NCI-H748 (cell line): ENCODE measurements around the gene EP400.
A peak's percentile ranks its signal among the peaks of the same experiment; 100 is the strongest.
"Not testable (repeated sequence)": the region's sequence is repeated elsewhere in the genome, so short reads cannot be mapped to it uniquely, and the experiment has no call there.

Source experiments
- DNase-seq: peaks from one replicate; lab custom pipeline; 2025; ENCODE audit not compliant: unreplicated experiment; lab: John Stamatoyannopoulos, UW

EP400 gene

GRCh38 chr12:132080515-132080914 lies 130.8 kb downstream of the EP400 start:
- DNase-seq: not testable (repeated sequence)

- no peak for DNase-seq
These were observed 131.7 kb downstream of the EP400 start for GRCh38 chr12:132081423-132081822.

- no peak for DNase-seq
These were observed 133.8 kb downstream of the EP400 start for GRCh38 chr12:132083614-132083940.

GRCh38 chr12:132083941-132084620 lies 134.3 kb downstream of the EP400 start:
- peak; percentile 96 for DNase-seq

GRCh38 chr12:132084621-132085290 lies 135.0 kb downstream of the EP400 start:
- peak; percentile 70 for DNase-seq

- no peak for DNase-seq
These were observed 135.5 kb downstream of the EP400 start for GRCh38 chr12:132085291-132085635.

GRCh38 chr12:132089407-132089910 lies 139.7 kb downstream of the EP400 start:
- DNase-seq: no peak

- no peak for DNase-seq
These were observed 144.6 kb downstream of the EP400 start for GRCh38 chr12:132094269-132094891.

GRCh38 chr12:132095520-132096409 lies 146.0 kb downstream of the EP400 start:
- DNase-seq: no peak

GRCh38 chr12:132099739-132100138 lies 150.0 kb downstream of the EP400 start:
- no peak for DNase-seq

- DNase-seq: no peak
These were observed 150.7 kb downstream of the EP400 start for GRCh38 chr12:132100306-132101065.

- no peak for DNase-seq
These were observed 152.6 kb downstream of the EP400 start for GRCh38 chr12:132102297-132102696.

- not testable (repeated sequence) for DNase-seq
These were observed 153.3 kb downstream of the EP400 start for GRCh38 chr12:132103072-132103471.

- DNase-seq: no peak
These were observed 154.0 kb downstream of the EP400 start for GRCh38 chr12:132103542-132104308.

- DNase-seq: no peak
These were observed 155.7 kb downstream of the EP400 start for GRCh38 chr12:132105467-132105866.

- no peak for DNase-seq
These were observed 157.2 kb downstream of the EP400 start for GRCh38 chr12:132106921-132107320.

GRCh38 chr12:132108211-132108832 lies 158.6 kb downstream of the EP400 start:
- peak; percentile 34 for DNase-seq

GRCh38 chr12:132109741-132110140 lies 160.0 kb downstream of the EP400 start:
- no peak for DNase-seq

- DNase-seq: no peak
These were observed 160.9 kb downstream of the EP400 start for GRCh38 chr12:132110677-132111076.
